SK-N-MC (cell line): Measurements from ENCODE around the gene CDH4.

Source experiments
- DNase-seq: peaks from one replicate; pipeline ENCODE4 v3.0.0-alpha.2; 2011; ENCODE audit warnings: low read depth, low spot score
- H3K27ac ChIP-seq: fragments of 200-600 bp; sonication (generic); 2 replicates; pipeline ENCODE4 v1.5.1; 2016; ENCODE audit warnings: mixed run types
- H3K36me3 ChIP-seq: fragments of 200-600 bp; sonication (generic); 2 replicates; pipeline ENCODE4 v1.6.1; 2017; ENCODE audit warnings: antibody characterized with exemption, low read length, mixed read lengths; ENCODE audit not compliant: insufficient read depth
- H3K4me3 ChIP-seq: fragments of 200-600 bp; sonication (generic); 2 replicates; pipeline ENCODE4 v1.5.1; 2016
- H3K9ac ChIP-seq: fragments of 200-600 bp; sonication (generic); 2 replicates; pipeline ENCODE4 v1.8.0; 2017; ENCODE audit warnings: mixed run types, mixed read lengths; ENCODE audit not compliant: insufficient read length
- H3K9me3 ChIP-seq: fragments of 200-600 bp; sonication (generic); 2 replicates; pipeline ENCODE4 v1.6.1; 2017; ENCODE audit warnings: low read depth, mild to moderate bottlenecking, antibody characterized with exemption, low read length, moderate library complexity, mixed read lengths
- EZH2 ChIP-seq: fragments of 200-600 bp; sonication (generic); IDR thresholded peaks from one replicate; pipeline ENCODE4 v1.6.1; 2017; ENCODE audit warnings: antibody characterized with exemption
- FOXP2 ChIP-seq: optimal IDR thresholded peaks from 2 replicates; pipeline ENCODE3; 2011; ENCODE audit warnings: mild to moderate bottlenecking, moderate library complexity; ENCODE audit not compliant: insufficient read depth; ENCODE audit errors: extremely low read length, control extremely low read depth
- POLR2AphosphoS5 ChIP-seq: IDR thresholded peaks from 2 replicates; pipeline ENCODE4 v1.6.1; 2012; ENCODE audit warnings: mild to moderate bottlenecking, low read depth, low read length, borderline replicate concordance

Gene CDH4

DNA sequence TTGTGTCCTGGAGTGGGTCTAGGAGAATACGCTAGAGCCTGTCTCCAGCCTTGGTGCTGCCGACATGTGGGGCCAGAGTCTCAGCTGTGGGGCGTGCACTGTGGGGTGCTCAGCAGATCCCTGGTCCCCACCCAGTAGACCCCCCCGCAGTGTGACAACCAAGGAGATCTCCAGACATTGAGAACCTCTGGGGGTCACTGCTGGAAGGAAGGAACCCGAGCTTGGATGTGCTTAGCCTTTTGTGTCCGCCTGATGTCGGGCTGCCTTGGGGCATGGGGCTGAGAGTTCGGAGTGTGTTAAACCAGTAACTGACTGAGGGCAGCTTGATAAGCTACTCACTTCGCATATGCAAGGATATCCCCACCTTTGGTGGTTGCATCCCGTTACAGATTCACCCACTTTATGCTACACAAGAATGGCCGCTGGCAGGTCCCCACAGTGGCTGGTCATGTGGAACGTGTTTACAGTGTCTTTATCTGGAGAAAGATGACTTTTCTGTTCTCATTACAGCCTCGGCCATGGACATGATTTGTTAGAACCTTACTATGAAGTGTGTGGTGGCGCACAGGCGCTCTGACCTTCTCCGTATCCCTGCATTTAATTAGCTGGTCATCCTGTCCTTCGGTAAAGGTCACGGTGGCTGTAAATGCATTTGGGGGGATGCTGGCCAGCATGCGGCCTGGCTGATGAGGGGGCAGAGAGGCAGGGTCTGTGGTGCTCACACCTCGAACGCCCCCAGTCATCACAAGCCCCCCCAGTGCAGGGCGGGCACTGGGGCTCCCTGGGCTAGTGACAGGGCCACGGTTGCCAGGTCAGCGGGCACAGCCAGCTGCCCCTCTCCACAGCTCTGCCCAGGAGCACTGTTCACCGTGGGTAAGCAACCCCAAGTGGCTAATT lies 446.8 kb downstream of the CDH4 start:
- no peaks in the 10 kb centered on the region for H3K9me3 ChIP-seq
- no peak for DNase-seq
- H3K4me3 ChIP-seq = no peak overlapping the region
- no peaks in the 10 kb centered on the region for H3K36me3 ChIP-seq
- TF ChIP-seq EZH2 (no peak), POLR2AphosphoS5 (no peak), FOXP2 (no peak)
- H3K27ac ChIP-seq = no peak overlapping the region
- no peak overlapping the region for H3K9ac ChIP-seq

DNA sequence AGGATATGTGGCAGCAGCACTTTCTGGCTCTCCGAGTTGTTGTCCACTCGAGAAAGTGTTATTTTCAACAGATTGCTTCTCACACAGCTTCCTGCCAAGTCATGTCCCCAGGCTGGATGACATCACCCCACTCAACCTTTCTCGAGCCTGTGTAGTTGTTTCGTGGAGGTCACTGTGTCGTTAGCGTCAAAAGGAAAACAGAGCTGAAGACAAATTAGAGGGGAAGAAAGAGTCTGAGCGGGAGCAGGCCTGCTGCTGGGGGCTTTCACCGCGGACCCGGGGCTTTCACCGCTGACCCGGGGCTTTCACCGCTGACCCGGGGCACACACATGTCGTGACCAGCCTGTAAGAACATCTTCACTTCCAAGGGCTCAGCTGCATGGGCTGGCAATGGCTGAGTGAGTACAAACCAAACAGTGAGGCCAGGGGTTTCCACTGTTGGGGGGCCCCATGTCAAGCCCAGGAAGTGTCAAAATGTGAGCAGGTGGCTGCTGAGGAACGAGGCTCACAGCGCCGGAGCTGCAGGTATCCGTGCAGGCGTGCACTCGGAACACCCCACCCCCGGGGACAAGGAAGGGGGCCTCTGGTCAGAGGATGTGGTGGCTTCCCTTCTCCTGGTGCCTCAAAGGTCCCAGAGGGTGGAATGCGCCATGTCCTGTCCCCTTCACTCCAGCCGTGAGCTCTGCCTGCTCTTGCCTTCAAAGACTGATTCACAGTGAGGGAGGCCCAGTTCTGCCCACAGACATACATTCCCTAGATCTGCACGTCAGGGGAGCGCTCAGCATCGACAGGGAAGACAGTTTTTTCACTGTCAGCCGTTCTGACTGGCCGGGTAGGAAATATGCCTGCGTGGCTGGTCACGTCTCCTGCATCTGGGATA lies 447.7 kb downstream of the CDH4 start:
- Histone ChIP-seq H3K4me3 (no peak overlapping the region), H3K27ac (no peak overlapping the region), H3K9me3 (no peaks in the 10 kb centered on the region), H3K36me3 (no peaks in the 10 kb centered on the region), H3K9ac (no peak overlapping the region)
- no peak for DNase-seq
- TF ChIP-seq EZH2 (no peak), FOXP2 (no peak), POLR2AphosphoS5 (no peak)

DNA sequence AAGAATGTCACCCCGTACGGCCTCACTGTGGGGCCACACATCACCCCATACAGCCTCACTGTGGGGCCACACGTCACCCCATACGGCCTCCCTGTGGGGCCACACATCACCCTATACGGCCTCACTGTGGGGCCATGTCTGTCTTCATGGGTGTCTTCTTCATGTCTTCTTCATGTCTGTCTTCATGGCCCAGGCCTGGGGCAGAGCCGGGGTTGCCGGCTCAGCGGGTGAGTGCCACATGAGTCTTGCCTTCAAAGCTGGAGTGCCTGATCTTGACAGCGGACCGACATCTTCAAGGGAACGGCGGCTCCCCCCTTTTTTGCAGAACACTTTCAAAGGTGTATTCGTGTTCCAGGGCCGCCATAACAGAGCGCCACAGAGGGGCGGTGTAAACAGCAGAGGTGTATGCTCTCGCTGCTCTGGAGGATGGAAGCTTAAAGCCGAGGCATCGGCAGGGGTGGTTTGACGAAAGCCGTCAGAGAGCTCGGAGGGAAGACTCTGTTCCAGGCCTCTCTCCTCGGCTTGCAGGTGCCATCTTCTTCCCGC lies 448.6 kb downstream of the CDH4 start:
- no peaks in the 10 kb centered on the region for H3K9me3 ChIP-seq
- TF ChIP-seq FOXP2 (no peak), POLR2AphosphoS5 (no peak), EZH2 (no peak)
- no peak for DNase-seq
- H3K27ac ChIP-seq = no peak overlapping the region
- H3K4me3 ChIP-seq = no peak overlapping the region
- no peaks in the 10 kb centered on the region for H3K36me3 ChIP-seq
- no peak overlapping the region for H3K9ac ChIP-seq

- no peak for TF ChIP-seq EZH2
- no peak for TF ChIP-seq POLR2AphosphoS5
- no peak for TF ChIP-seq FOXP2
- no peak overlapping the region for H3K9ac ChIP-seq
- no peak for DNase-seq
- no peak overlapping the region for H3K4me3 ChIP-seq
- no peaks in the 10 kb centered on the region for H3K36me3 ChIP-seq
- no peaks in the 10 kb centered on the region for H3K9me3 ChIP-seq
- no peak overlapping the region for H3K27ac ChIP-seq
Measured at GRCh38 chr20:61701401-61701800, 449.3 kb downstream of the CDH4 start.

GRCh38 chr20:61701802-61702201 lies 449.7 kb downstream of the CDH4 start:
- H3K9ac ChIP-seq = no peak overlapping the region

DNA sequence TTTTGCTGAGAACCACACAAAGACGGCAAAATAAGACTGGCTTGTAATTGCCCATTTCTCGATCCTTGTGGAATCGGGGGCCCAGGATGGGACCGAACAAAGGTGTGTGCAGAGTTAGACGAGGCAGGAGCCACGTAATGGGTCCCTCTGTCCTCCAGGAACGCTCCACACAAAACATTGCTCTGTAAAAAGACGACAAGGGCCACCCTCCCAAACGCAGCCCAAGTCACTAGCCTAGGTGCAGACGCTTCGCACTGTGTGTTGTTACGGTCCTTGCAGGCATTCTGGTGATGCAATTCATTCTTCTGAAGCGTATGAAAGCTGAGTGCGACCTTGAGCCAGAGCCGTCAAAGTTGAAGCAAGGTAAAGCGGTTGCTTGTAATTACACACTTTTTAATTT lies 450.2 kb downstream of the CDH4 start:
- H3K4me3 ChIP-seq = no peak overlapping the region
- H3K9me3 ChIP-seq = no peaks in the 10 kb centered on the region
- TF ChIP-seq POLR2AphosphoS5 = no peak
- no peak for TF ChIP-seq FOXP2
- no peak for DNase-seq
- H3K27ac ChIP-seq = no peak overlapping the region
- H3K36me3 ChIP-seq = no peaks in the 10 kb centered on the region
- no peak overlapping the region for H3K9ac ChIP-seq

More at GRCh38 chr20:61701802-61702201, 449.7 kb downstream of the CDH4 start:
- DNase-seq = no peak
- no peaks in the 10 kb centered on the region for H3K9me3 ChIP-seq
- no peak overlapping the region for H3K4me3 ChIP-seq
- TF ChIP-seq EZH2 = no peak
- no peak for TF ChIP-seq FOXP2
- no peak for TF ChIP-seq POLR2AphosphoS5
- no peaks in the 10 kb centered on the region for H3K36me3 ChIP-seq
- H3K27ac ChIP-seq = no peak overlapping the region

DNA sequence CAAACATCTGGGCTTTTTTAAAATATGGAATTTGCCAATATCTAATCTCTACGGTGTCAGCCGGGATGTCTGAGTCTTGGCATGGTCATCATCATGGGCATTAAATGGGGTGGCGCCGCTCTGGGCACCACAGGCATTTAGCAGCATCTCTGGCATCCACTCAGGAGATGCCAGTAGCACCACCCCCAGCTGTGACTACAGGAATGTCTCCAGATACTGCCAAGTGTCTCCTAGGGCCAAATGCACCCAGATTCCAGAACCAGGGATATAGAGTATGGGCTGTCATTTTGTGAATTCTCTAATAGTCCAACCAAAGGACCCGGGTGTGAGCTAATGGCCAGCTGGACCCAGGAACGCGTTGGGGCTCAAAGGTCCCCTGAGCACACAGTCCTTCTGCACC lies 452.6 kb downstream of the CDH4 start:
- DNase-seq = no peak
- TF ChIP-seq EZH2 (no peak), FOXP2 (no peak), POLR2AphosphoS5 (no peak)
- H3K4me3 ChIP-seq = no peak overlapping the region
- no peak overlapping the region for H3K9ac ChIP-seq
- no peaks in the 10 kb centered on the region for H3K9me3 ChIP-seq
- no peaks in the 10 kb centered on the region for H3K36me3 ChIP-seq
- no peak overlapping the region for H3K27ac ChIP-seq
